SIG-M5 (cell line): ENCODE data around the gene SLC25A46.
"Not testable (repeated sequence)": the region's sequence is repeated elsewhere in the genome, so short reads cannot be mapped to it uniquely, and the experiment has no call there.

ENCODE experiments used
- DNase-seq: peaks from one replicate; lab custom pipeline; 2025; lab: John Stamatoyannopoulos, UW

Gene SLC25A46

GRCh38 chr5:110757118-110757729 is 18.4 kb downstream of the SLC25A46 start:
- DNase-seq = no peak

- no peak for DNase-seq
These were observed 21.4 kb downstream of the SLC25A46 start for GRCh38 chr5:110760158-110760557.

DNA sequence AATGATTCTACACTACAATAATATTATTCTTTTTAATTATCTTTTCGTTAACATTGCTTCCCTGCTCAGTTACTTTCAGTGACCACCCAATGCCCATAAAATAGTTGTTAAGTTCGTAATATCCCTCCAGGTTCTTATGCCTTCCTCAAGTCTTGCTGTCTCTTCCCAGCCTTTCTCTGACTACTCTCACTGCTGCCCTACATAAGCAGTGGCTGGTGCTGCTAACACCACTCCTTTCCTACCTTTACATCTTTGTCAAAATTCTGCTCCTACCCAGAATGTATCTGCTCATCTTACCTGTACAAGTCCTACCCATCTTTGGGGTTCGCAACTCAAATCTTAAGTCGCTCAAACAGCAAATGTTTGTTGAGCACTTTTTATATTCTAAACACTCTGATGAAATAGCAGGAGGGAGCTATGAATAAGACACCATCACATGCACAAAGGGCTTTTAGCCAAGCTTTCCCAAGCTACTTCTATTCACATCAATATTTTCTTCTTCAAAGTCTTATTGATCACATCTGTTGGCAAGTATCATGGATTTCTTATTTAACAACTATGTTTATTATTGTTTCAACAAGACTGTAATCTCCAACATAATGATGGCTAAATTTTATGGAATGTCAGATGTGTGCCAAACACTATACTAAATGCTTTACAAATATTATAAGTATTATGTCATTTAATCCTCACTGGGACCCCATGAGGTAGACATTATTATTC is 29.5 kb downstream of the SLC25A46 start:
- DNase-seq = no peak

- DNase-seq = no peak
These were observed 30.3 kb downstream of the SLC25A46 start for GRCh38 chr5:110769000-110769681.

GRCh38 chr5:110770286-110770685 is 31.5 kb downstream of the SLC25A46 start:
- DNase-seq = no peak

DNA sequence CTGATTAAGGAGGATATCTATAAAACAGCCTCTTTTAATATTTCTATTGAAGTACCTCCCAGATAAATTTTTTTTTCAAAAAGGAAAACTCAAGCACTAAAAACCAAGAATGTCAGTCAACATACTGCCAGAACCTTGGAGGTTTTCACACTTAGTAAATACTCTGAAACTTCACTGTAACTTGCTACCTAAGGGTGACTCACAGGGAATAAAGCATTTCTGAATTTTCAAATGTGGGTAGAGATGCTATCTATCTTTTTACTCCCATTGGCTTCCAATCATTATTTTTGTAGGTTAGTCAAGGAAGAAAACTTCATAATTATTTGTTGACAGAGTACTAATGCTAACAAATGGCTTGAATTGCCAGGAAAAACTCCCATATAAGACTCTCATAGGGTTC is 46.1 kb downstream of the SLC25A46 start:
- no peak for DNase-seq

DNA sequence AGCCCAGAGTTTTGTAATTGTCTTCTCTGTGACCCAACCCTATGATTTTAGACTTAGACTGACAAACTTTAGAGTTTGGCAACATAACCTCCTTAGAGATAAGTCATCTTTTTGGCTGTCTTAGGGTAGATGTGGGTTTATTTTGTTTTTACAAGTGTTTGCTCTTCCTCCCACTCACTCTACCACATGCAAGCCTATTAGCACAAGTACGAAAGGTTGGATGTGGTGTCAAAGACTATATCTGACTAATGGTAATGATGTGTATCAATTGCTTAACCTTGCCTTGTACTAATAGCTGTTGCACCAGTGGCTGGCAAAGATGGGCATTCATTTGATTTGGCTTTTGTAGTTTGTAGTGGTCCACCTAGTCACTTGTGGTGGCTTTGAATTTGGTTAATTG is 46.5 kb downstream of the SLC25A46 start:
- DNase-seq = no peak

- not testable (repeated sequence) for DNase-seq
These were observed 49.2 kb downstream of the SLC25A46 start for GRCh38 chr5:110788006-110788405.

DNA sequence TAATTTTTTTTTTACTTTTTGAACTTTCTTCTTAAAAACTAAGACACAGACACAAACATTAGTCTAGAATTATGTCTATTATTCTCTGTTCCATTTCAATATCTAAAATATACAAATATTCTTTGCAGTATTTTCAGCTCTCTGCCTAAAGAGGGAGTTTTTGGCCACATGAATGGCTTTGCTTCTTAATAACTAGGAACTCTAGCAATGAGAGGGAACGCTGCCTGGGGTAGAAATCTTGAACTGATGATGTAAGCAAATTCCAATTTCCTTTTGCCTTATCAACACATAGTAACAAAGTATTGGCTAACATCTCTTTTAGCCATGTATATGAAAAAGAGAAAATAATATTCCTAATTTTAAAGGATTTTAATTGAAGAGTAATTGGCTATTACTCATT is 51.9 kb downstream of the SLC25A46 start:
- no peak for DNase-seq

DNA sequence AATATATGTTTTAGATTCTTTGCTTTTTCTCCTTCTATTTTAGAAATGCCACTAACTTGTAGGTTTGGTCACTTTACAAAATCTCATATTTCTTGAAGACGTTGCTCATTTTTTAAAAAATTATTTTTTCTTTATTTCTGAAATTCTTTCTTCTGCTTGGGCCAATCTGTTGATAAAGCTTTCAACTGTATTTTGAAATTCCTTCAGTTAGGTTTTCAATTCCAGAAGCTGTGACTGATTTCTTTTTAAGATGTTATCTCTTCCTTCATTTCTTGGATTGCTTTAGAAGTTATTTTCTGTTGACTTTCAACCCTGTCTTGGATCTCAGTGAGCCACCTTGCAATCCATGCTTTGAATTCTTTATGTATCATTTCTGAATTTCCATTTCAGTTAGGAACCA is 64.2 kb downstream of the SLC25A46 start:
- DNase-seq = no peak

DNA sequence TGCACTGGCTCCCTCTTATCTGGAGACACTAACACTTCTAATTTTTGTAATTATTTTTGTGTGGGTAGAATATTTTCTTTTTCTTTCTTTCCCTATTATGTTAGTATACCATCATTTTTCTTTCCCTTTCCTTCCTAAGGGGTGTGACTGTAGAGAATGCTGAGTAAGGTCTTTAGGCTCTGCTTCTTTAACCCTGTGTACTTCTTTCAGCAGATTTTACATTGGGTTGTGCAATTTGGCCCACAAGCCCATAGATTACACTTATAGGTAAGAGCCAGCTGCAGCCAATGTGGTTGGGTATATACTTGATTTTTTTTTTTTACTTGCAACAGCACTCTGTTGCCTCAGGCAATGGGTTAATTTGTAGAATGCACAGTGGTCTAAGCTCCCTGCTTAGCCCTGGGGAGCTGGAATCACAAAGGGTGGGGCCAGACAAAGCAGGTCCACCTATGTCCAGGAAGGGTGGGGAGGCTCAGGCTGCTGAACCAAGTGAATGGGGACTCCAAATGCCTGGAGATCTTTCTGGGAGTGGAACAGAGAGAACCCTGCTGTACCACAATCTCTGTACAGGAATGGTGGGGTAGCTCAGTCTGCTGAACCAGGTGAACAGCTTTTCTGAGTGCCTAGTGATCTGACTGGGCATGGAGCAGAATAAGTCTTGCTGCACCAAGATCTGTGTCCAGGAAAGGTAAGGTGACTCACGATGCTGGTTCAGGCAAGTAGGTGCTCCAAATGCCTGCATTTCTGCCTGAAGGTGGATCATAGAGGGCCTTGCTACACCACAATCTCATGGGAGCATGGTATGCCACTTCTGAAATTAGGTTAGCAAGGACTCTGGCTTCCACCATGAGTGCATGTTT is 64.9 kb downstream of the SLC25A46 start:
- DNase-seq = no peak

DNA sequence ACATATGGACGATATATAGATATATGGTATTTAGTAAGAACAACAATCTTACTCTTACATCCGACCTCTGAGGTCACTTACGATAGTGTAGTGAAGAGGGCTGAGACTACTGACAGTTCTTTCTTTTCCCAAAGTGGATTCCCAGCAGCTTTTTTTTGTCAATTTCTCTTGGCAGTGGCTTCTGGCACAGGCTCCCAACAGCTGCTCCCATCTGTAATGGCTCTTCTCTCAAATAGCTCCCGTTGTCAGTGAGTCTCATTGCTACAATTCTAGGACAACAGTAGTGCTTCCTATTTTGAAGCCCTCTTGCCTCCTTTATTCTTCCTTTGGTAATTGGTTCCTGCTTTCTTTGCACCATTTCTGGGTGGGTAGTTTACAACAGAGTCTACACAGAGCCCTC is 68.4 kb downstream of the SLC25A46 start:
- DNase-seq = no peak

GRCh38 chr5:110809006-110809405 is 70.2 kb downstream of the SLC25A46 start:
- DNase-seq = no peak
